HG02885 (cell line): ENCODE results near the gene DNAH2.
A peak's percentile ranks its signal among the peaks of the same experiment; 100 is the strongest.

Source experiments
- ATAC-seq: cut with Tn5 transposase; IDR thresholded peaks from one replicate; pipeline ENCODE4 v1.9.1; 2021; ENCODE audit warnings: mild to moderate bottlenecking; ENCODE audit not compliant: unreplicated experiment, poor library complexity

DNAH2 gene

GRCh38 chr17:7846765-7847661, 129.5 kb downstream of the DNAH2 start:
- ATAC-seq = no peak

- ATAC-seq = no peak
Observed at GRCh38 chr17:7848131-7848579, 130.6 kb downstream of the DNAH2 start.

- ATAC-seq = no peak
Observed at GRCh38 chr17:7848739-7849129, 131.2 kb downstream of the DNAH2 start.

- ATAC-seq = no peak
Observed at GRCh38 chr17:7849130-7849750, 131.7 kb downstream of the DNAH2 start.

- no peak for ATAC-seq
Observed at GRCh38 chr17:7849751-7850504, 132.4 kb downstream of the DNAH2 start.

- no peak for ATAC-seq
Observed at GRCh38 chr17:7850701-7851437, 133.3 kb downstream of the DNAH2 start.

GRCh38 chr17:7851438-7852261, 134.1 kb downstream of the DNAH2 start:
- peak; percentile 85 for ATAC-seq

- no peak for ATAC-seq
Observed at GRCh38 chr17:7852262-7852670, 134.7 kb downstream of the DNAH2 start.

- no peak for ATAC-seq
Observed at GRCh38 chr17:7852919-7853690, 135.6 kb downstream of the DNAH2 start.

GRCh38 chr17:7853691-7854038, 136.1 kb downstream of the DNAH2 start:
- ATAC-seq = no peak

- ATAC-seq = no peak
Observed at GRCh38 chr17:7854078-7854777, 136.7 kb downstream of the DNAH2 start.

- ATAC-seq = no peak
Observed at GRCh38 chr17:7854851-7855659, 137.5 kb downstream of the DNAH2 start, which contains the start of gene TMEM88. Gene TMEM88 (plus strand): TSS chr17:7855066. CDS start chr17:7855075, 9 bp downstream.

- no peak for ATAC-seq
Observed at GRCh38 chr17:7855660-7856010, 138.1 kb downstream of the DNAH2 start.

- ATAC-seq = no peak
Observed at GRCh38 chr17:7856011-7856810, 138.7 kb downstream of the DNAH2 start.

GRCh38 chr17:7856811-7857712, 139.5 kb downstream of the DNAH2 start, which contains the start of gene NAA38:
Gene NAA38 (minus strand): TSS chr17:7857559. CDS start chr17:7857463, 96 bp downstream.
- peak; percentile 74 for ATAC-seq
